ENCODE data around the gene SNAP47.

SNAP47 gene

DNA sequence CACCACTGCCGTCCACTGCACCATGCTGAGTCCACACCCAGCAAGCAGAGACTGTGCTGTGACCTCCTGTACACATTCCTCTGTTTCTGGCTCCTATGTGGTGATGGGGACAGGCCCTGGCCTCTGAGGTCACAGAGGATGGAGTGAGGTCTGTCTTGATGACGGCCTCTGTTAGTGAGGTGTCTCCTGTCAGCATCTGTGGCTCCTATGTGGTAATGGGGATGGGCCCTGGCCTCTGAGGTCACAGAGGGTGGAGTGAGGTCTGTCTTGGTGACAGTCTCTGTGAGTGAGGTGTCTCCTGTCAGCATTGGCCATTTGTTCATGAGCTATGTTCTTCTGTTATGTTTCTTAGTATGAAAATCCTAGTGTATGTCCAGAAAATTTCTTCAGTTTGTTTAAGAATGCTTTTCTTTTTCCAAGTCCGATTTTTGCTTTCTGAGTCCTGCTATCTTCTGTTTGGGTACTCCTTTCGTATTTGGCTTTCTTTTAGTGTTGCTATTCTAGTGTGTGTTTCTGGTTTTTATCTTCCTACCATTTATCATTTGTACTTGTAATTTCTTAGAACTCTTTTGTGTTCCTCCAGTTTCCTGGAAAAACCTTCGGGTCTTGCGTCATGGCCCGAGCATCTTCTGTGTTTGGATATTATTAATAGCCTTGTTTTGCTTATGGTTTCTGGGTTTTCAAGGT, 13.4 kb downstream of the SNAP47 start:
- FAIRE-seq (no peak), DNase-seq (ENCODE audit: low spot score) (no peak)

DNA sequence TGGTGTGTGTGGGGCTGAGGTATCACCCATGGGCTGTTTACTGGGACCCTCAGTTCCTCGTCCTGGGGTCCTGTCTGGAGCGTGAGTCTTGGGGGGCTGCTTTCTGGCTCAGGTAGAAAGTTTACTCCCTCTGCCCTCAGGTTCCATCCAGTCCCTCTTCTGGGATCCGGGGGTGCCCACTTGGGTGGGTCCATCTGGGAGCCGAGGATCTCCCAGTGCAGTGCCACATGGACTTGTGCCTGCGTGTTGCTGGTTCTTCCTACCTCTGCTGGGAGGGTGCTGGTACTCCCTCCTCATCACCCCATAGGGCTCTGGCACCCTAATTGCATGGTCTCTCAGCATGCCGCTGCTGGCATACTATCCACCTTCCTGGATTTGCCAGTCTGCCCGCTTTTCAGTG, 14.0 kb downstream of the SNAP47 start:
- DNase-seq (ENCODE audit: low spot score) (no peak), FAIRE-seq (no peak)

GRCh38 chr1:227749916-227750710, 14.9 kb downstream of the SNAP47 start:
- DNase-seq (ENCODE audit: low spot score) (no peak), FAIRE-seq (no peak)

DNA sequence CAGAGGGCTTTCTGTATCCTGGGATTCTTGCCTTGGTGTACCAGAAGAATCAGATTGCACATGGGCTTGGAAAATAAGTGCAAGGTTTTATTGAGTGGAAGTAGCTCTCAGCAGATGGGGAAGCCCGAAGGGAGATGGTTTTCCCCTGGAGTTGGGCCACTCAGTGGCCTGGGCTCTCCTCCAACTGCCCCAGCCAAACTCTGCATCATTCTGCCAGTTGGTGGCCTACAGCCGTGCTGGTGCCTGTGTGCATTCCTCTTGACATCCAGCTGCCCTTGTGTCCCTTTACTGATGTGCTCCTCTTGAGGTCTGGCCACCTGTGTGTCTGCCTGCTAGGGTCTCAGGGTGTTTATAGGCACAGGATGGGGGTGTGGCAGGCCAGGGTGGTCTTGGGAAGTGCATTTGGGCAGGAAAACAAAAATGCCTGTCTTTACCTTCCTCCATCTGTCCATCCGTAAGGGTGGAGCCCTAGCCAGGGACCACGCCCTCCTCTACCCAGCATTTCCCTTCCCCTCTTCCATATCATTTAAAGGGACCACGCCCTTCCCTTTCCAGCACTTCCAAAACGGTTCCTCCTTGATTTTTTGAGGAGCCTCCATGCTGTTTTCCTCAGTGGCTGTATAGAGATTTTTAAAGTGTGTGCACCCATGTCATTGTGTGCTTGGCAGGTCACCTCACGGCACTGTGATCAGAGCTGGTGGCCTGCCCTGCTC, 18.9 kb downstream of the SNAP47 start:
- no peak for DNase-seq (ENCODE audit: low spot score)
- FAIRE-seq, result no peak

DNA sequence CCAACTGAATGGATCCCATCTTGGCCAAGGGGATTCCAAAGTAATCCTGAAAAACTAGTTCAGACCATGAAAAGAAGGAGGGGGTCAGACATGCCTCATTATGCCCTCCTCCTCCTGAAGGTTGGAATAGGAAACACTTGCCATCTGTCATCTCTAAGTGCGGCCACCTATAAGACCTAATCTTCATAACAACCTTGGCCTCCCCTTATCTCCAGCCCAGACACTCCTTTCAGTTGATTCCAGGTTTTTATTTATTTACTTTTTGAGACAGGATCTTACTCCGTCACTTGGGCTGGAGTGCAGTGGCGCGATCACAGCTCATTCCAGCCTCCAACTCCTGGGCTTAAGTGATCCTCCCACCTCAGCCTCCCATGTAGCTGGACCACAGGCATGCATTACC, 19.7 kb downstream of the SNAP47 start:
- FAIRE-seq, result no peak
- DNase-seq (ENCODE audit: low spot score), result no peak

DNA sequence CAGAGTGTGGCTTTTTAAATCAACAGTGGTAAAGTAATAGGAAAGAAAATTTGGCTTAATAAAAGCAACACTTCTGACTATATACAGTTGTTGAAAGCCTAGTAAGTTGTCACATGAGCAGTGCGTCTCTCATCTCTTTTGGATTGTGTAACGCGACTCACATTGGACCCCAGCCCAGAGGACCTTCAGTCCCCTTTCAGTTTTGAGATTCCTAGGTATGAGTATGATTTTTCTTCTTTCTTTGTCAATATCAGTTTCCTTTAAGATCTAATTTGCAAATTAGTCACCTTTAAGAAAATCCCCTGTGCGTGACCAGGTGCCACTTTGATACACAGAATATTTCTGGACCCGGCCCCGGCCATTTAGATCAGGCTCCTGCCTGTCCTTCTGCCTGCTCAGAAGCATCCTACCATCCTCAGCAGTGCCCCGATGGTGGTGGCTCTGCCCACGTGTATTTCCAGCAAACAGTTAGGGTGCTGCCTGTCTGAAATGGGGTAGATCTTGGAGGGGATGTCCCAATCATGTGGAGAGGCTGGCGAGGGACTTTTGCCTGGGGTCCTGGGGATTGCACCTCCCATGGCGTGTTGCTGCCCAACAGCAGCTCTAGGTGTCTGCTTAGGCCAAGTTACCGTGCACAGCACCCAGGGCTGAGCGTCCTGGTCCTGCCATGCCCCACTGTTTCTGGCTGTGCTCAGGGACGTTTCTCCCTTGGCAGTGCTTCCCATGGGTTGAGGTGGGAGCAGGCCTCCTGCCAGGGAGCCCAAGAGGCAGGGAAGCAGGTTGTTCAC, 21.1 kb downstream of the SNAP47 start:
- no peak for FAIRE-seq
- DNase-seq (ENCODE audit: low spot score), result no peak

- no peak for FAIRE-seq
- DNase-seq (ENCODE audit: low spot score), result no peak
These were observed 22.5 kb downstream of the SNAP47 start for GRCh38 chr1:227757781-227758180.

DNA sequence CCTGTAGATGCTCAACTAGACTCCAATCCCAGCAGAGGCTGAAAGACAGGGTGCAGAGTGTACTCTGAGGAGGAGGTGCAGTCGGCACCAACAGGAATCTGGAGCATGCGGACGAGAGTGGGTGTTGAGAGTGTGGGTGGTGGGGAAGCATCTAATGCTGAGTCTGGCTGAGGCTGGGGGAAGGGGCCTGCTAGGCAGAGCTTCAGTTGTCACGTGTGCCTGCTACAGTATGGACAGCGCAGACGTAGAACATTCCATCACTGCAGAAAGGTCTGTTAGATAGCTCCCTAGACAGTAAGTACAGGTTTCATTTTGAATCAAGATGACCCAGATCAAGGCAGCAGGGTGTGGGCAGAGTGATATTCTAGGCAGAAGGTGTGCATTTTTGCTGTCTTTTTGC, 23.1 kb downstream of the SNAP47 start:
- DNase-seq (ENCODE audit: low spot score), result no peak
- no peak for FAIRE-seq

GRCh38 chr1:227759341-227760300, 24.4 kb downstream of the SNAP47 start:
- DNase-seq (ENCODE audit: low spot score) (peak; percentile 92), FAIRE-seq (peak; percentile 35)

- FAIRE-seq (no peak), DNase-seq (ENCODE audit: low spot score) (no peak)
These were observed 25.1 kb downstream of the SNAP47 start for GRCh38 chr1:227760377-227760776.

DNA sequence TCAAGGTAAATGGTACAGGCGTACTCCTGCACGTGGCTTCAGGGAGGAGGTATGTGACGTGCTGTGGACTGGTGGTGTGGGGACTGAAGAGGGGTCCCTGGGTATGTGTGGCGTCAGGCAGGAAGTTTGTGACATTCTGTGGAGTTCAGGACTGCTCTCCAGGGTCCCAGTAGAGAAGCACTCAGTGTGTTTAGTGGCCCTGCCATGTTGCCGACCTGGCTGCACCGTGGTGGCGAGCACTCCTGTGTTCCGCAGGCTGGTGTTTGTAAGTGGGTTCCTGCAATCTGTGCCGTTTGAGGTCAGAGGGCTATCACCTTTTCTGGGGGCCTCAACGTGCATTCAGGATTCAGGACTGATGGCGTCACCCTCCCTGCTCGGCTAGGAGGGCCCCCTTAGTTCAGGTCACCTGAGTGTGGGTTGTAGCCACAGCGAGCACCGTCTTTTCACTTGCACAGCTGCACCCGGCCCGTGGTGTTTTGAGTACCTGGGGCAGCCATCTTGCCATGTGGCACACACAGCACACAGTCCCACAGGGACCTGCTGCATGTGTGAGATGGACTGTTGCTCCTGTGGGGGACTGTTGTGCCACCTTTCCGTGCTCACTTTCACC, 26.5 kb downstream of the SNAP47 start:
- DNase-seq (ENCODE audit: low spot score) (no peak), FAIRE-seq (peak; percentile 66)

GRCh38 chr1:227762231-227762911, 27.1 kb downstream of the SNAP47 start:
- FAIRE-seq (peak; percentile 17), DNase-seq (ENCODE audit: low spot score) (peak; percentile 89)

DNA sequence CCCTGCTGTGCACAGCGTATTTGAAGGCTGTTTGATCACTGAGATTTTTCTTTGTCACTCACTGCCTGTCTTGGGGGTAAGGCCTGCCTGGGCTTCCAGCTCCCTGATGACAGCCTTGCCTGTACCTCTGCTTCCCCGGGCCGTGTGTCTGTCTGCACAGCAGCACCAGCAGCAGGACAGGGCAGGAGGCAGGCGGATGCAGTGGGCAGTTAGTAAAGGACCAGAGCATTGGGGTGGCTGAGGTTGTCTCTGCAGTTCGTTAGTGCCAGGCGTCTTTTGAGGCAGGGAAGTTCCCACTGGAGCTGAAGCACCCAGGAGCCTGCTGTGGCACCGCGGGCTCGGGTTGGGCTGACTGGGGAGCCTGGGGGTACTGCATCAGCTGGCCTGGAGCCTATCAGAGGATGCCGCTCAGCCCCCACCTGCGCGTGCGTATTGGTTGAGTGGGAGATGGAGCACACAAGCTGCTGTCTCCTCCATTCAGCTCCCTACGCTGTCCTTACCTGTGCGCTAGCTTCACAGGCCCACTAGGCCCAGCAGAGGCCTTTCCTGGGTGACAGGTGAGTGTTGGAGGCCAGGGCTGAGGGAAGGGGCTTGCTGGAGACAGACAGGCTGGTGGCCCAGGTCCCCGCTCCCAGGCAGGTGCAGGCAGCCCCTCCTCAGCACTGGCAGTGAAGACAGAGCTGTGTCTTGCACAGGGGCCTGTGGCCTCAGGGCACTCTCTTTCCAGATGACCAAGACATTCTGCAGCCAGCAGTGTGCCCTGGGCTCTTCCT, 28.2 kb downstream of the SNAP47 start:
- DNase-seq (ENCODE audit: low spot score) (no peak), FAIRE-seq (no peak)

GRCh38 chr1:227764019-227764391, 28.8 kb downstream of the SNAP47 start:
- FAIRE-seq, result no peak
- peak; percentile 25 for DNase-seq (ENCODE audit: low spot score)

DNA sequence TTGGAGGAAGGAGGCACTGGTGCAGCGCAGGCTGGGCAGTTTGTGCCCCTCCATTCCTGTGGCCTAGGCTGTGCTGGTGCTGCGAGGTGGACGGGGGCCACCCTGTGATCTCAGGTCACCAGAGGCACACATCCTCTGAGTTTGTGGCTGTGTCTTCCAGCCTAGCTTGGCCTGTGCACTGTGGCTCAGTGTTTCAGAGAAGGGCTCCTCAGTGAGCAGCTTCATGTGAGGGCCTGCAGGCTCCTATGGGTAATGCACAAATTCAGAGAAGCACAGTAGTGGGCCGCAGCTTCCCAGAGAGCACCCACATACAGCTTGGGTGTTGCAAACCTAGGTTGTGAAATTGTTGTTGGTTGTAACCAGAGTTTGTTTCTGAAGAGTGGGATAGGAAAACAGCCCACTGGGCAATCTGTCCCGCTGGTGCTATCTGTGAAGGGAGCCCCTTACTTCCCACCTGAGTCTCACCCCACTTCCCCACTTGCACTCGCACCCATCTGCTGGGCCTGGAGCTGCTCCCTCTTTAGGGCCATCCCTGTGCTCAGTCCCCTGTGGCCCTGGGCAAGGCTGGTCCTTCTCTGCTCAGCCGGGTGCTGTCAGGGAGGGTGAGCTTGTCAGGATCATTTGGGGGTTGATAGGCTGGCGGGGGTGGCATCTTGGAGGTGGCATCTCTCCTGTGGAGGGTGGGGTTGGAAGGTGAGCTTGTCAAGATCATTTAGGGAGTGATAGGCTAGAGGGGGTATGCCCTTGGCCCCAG, 30.2 kb downstream of the SNAP47 start:
- FAIRE-seq (no peak), DNase-seq (ENCODE audit: low spot score) (no peak)

- peak; percentile 48 for DNase-seq (ENCODE audit: low spot score)
- no peak for FAIRE-seq
These were observed 30.9 kb downstream of the SNAP47 start for GRCh38 chr1:227766015-227766634.

- DNase-seq (ENCODE audit: low spot score) (no peak), FAIRE-seq (no peak)
These were observed 31.5 kb downstream of the SNAP47 start for GRCh38 chr1:227766653-227767277.

All from urothelium cell line (cell line).